H9 (cell line): Measurements from ENCODE around the gene EPSTI1. TPM values are rescaled to one million over a fixed set of nuclear protein-coding genes. Genes with fewer than 3 reads are reported as not detected.

Experiments used
- DNase-seq: peaks from one replicate; pipeline ENCODE4 v3.0.0-alpha.2; 2017
- H2AFZ ChIP-seq: one replicate; pipeline ENCODE4 v1.6.1; 2013; ENCODE audit warnings: mild to moderate bottlenecking, low read length, control low read depth, moderate library complexity
- H2AK5ac ChIP-seq: 2 replicates; pipeline ENCODE4 v1.6.1; 2013; ENCODE audit warnings: low read length, control low read depth, mixed read lengths; ENCODE audit not compliant: insufficient read length
- H2BK120ac ChIP-seq: one replicate; pipeline ENCODE4 v1.6.1; 2013; ENCODE audit warnings: low read depth, mild to moderate bottlenecking, low read length, control low read depth, inconsistent platforms; ENCODE audit not compliant: poor library complexity, severe bottlenecking
- H2BK12ac ChIP-seq: 2 replicates; pipeline ENCODE4 v1.6.1; 2013; ENCODE audit warnings: low read length, control low read depth, mixed read lengths, low read depth; ENCODE audit not compliant: insufficient read length
- H2BK15ac ChIP-seq: 2 replicates; pipeline ENCODE4 v1.6.1; 2013; ENCODE audit warnings: low read depth, low read length, control low read depth
- H2BK20ac ChIP-seq: one replicate; pipeline ENCODE4 v1.6.1; 2013; ENCODE audit warnings: low read depth, mild to moderate bottlenecking, low read length, control low read depth, inconsistent platforms; ENCODE audit not compliant: poor library complexity, severe bottlenecking
- H2BK5ac ChIP-seq: 2 replicates; pipeline ENCODE4 v1.6.1; 2013; ENCODE audit warnings: low read length, control low read depth, mixed read lengths; ENCODE audit not compliant: insufficient read length
- H3K14ac ChIP-seq: 2 replicates; pipeline ENCODE4 v1.6.1; 2013; ENCODE audit warnings: low read length, control low read depth; ENCODE audit not compliant: insufficient read depth
- H3K18ac ChIP-seq: 2 replicates; pipeline ENCODE4 v1.6.1; 2013; ENCODE audit warnings: low read depth, mild to moderate bottlenecking, mixed read lengths, low read length, control low read depth; ENCODE audit not compliant: insufficient read length
- H3K23ac ChIP-seq: 2 replicates; pipeline ENCODE4 v1.6.1; 2013; ENCODE audit warnings: low read length, control low read depth, mixed read lengths, low read depth; ENCODE audit not compliant: insufficient read length
- H3K23me2 ChIP-seq: 2 replicates; pipeline ENCODE4 v1.6.1; 2013; ENCODE audit warnings: low read depth, mild to moderate bottlenecking, mixed read lengths, low read length, control low read depth; ENCODE audit not compliant: insufficient read length, poor library complexity, severe bottlenecking
- H3K27ac ChIP-seq: 2 replicates; pipeline ENCODE4 v1.5.1; 2013; ENCODE audit warnings: low read length, control low read depth, mixed read lengths, low read depth; ENCODE audit not compliant: insufficient read length
- H3K27me3 ChIP-seq: 2 replicates; pipeline ENCODE4 v1.6.1; 2013; ENCODE audit warnings: low read length, control low read depth, inconsistent platforms; ENCODE audit not compliant: insufficient read depth
- H3K4ac ChIP-seq: 2 replicates; pipeline ENCODE4 v1.6.1; 2013; ENCODE audit warnings: low read depth, mild to moderate bottlenecking, control low read depth, inconsistent platforms, low read length, moderate library complexity
- H3K4me1 ChIP-seq: 2 replicates; pipeline ENCODE4 v1.6.1; 2013; ENCODE audit warnings: low read length, control low read depth, inconsistent platforms; ENCODE audit not compliant: insufficient read depth
- H3K4me2 ChIP-seq: 2 replicates; pipeline ENCODE4 v1.6.1; 2013; ENCODE audit warnings: low read length, control low read depth, mixed read lengths; ENCODE audit not compliant: insufficient read length, insufficient read depth
- H3K56ac ChIP-seq: 2 replicates; pipeline ENCODE4 v1.6.1; 2013; ENCODE audit warnings: low read depth, mild to moderate bottlenecking, mixed read lengths, low read length, control low read depth; ENCODE audit not compliant: insufficient read length
- H3K79me1 ChIP-seq: 2 replicates; pipeline ENCODE4 v1.6.1; 2013; ENCODE audit warnings: low read depth, mild to moderate bottlenecking, moderate library complexity, low read length, control low read depth, inconsistent platforms; ENCODE audit not compliant: insufficient read depth, poor library complexity, severe bottlenecking
- H3K79me2 ChIP-seq: 2 replicates; pipeline ENCODE4 v1.6.1; 2013; ENCODE audit warnings: low read length, control low read depth, inconsistent platforms; ENCODE audit not compliant: insufficient read depth
- H3K9ac ChIP-seq: 2 replicates; pipeline ENCODE4 v1.6.1; 2013; ENCODE audit warnings: low read length, control low read depth, mixed read lengths; ENCODE audit not compliant: insufficient read length; ENCODE audit errors: extremely low read depth
- H3K9me3 ChIP-seq: one replicate; pipeline ENCODE4 v1.6.1; 2013; ENCODE audit warnings: low read depth, low read length, inconsistent platforms; ENCODE audit not compliant: control insufficient read depth
- H3T11ph ChIP-seq: one replicate; pipeline ENCODE4 v1.6.1; 2013; ENCODE audit warnings: mild to moderate bottlenecking, low read length, control low read depth, inconsistent platforms
- H4K20me1 ChIP-seq: one replicate; pipeline ENCODE4 v1.6.1; 2013; ENCODE audit not compliant: control insufficient read depth, insufficient read length, insufficient read depth
- H4K5ac ChIP-seq: 2 replicates; pipeline ENCODE4 v1.6.1; 2013; ENCODE audit warnings: low read depth, mild to moderate bottlenecking, mixed read lengths, low read length, control low read depth; ENCODE audit not compliant: insufficient read length
- H4K8ac ChIP-seq: replicated peaks from 2 replicates; pipeline ENCODE4 v1.6.1; 2013; ENCODE audit warnings: low read length, control low read depth, mixed read lengths, low read depth; ENCODE audit not compliant: insufficient read length
- H4K91ac ChIP-seq: 2 replicates; pipeline ENCODE4 v1.6.1; 2013; ENCODE audit warnings: low read depth, mild to moderate bottlenecking, moderate library complexity, mixed read lengths, low read length, control low read depth; ENCODE audit not compliant: insufficient read length
- H3K27ac Mint-ChIP-seq, 3 experiments: 2 replicates in 2 of 3; 3 replicates in 1 of 3; pipeline ENCODE4 v1.8.0; 2020 to 2021; ENCODE audit warnings: mixed read lengths in 3 of 3, mild to moderate bottlenecking in 1 of 3, moderate library complexity in 1 of 3
- H3K27me3 Mint-ChIP-seq: 2 replicates; pipeline ENCODE4 v1.8.0; 2021; ENCODE audit warnings: low read depth, mild to moderate bottlenecking, moderate library complexity, mixed read lengths
- H3K36me3 Mint-ChIP-seq, 3 experiments: 2 replicates in 2 of 3; 3 replicates in 1 of 3; pipeline ENCODE4 v1.8.0; 2020 to 2021; ENCODE audit warnings: low read depth in 3 of 3, mixed read lengths in 3 of 3; ENCODE audit not compliant: insufficient read depth in 1 of 3
- H3K4me1 Mint-ChIP-seq, 2 experiments: 2 replicates each; pipeline ENCODE4 v1.8.0; 2020; ENCODE audit warnings: mixed read lengths in 2 of 2
- H3K4me3 Mint-ChIP-seq, 2 experiments: 2 replicates in 1 of 2; 3 replicates in 1 of 2; pipeline ENCODE4 v1.8.0; 2020 to 2021; ENCODE audit warnings: mild to moderate bottlenecking in 2 of 2, mixed read lengths in 2 of 2, moderate library complexity in 1 of 2
- H3K9me3 Mint-ChIP-seq, 2 experiments: 2 replicates in 1 of 2; 3 replicates in 1 of 2; pipeline ENCODE4 v1.8.0; 2020; ENCODE audit warnings: mild to moderate bottlenecking in 2 of 2, mixed read lengths in 2 of 2, moderate library complexity in 1 of 2
- CTCF ChIP-seq: fragments of 200-600 bp; sonication (generic); conservative IDR thresholded peaks from 3 replicates; pipeline ENCODE4 v1.8.0; 2021; ENCODE audit warnings: antibody characterized with exemption, mild to moderate bottlenecking
- WGBS: extraction: QIAGEN DNeasy Blood & Tissue Kit; methylation state at CpG from one replicate; pipeline ENCODE4 v1.1.7; 2013; ENCODE audit warnings: missing lambda C conversion rate, low lambda C conversion rate, mixed read lengths; ENCODE audit not compliant: insufficient read length; ENCODE audit errors: extremely low coverage; 5-methylcytosine and 5-hydroxymethylcytosine counted together
- total RNA-seq: library from RNA; stranded (reverse); gene quantifications from 2 replicates; pipeline ENCODE4 v1.2.1, GENCODE V29; 2021

EPSTI1 gene
- total RNA-seq, 1 experiment from 2014 or later = 0.70 TPM

DNA sequence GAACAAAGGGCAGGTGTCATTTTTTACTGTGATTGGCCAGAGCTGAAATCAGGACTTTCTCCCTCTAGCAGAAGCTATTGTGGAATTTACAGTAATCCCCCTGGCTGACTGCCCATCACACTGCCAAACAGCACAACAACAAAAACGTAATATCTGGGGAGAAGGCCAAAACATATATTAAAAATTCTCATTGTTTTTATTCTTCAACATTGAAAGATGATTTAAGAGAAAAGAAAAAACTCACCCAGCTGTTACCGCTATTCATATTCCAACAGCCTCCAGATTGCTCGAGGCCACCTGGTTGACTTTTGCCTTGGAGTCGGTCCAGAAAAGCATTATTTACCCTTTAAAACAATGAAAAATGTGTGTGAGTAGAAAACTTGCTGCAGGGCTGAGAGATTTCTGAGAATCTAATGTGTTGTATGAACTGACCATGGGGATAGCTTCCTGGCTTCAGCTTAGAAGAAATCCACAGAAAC is 97.2 kb downstream of the EPSTI1 start:
- Mint-ChIP-seq H3K27ac (no peak overlapping the region), H3K27me3 (no peaks in the 10 kb centered on the region; the same call in 1 of the 2 replicates), H3K4me1 (peaks cover 11 to 13% of the 10 kb centered on the region in 2 experiments), H3K36me3 (no peaks in the 10 kb centered on the region), H3K9me3 (no peaks in the 10 kb centered on the region), H3K4me3 (no peak overlapping the region)
- Histone ChIP-seq H4K5ac (no peak overlapping the region), H3K18ac (no peak overlapping the region), H3K4me1 (peaks cover 3% of the 10 kb centered on the region; the same call in 1 of the 2 replicates), H2BK12ac (no peak overlapping the region), H3K4ac (no peak overlapping the region), H3K4me2 (no peak overlapping the region), H2AFZ (no peak overlapping the region), H3T11ph (no peak overlapping the region), H3K27me3 (no peaks in the 10 kb centered on the region), H3K79me1 (no peaks in the 10 kb centered on the region), H4K20me1 (no peaks in the 10 kb centered on the region), H2AK5ac (no peak overlapping the region), H3K9ac (no peak overlapping the region), H3K27ac (no peak overlapping the region), H4K8ac (no peak overlapping the region), H3K23ac (no peak overlapping the region), H2BK15ac (no peak overlapping the region), H4K91ac (no peak overlapping the region), H2BK120ac (no peak overlapping the region), H3K23me2 (no peaks in the 10 kb centered on the region), H2BK20ac (no peak overlapping the region), H3K79me2 (no peaks in the 10 kb centered on the region), H2BK5ac (no peak overlapping the region), H3K9me3 (no peaks in the 10 kb centered on the region), H3K56ac (no peak overlapping the region), H3K14ac (no peak overlapping the region)
- no CpG with 5 or more reads among the region's 4 CpGs for WGBS
- no peak for TF ChIP-seq CTCF
- no peak for DNase-seq
